ENCODE results near the gene RNF26. TPM values are rescaled to one million over a fixed set of nuclear protein-coding genes. Genes with fewer than 3 reads are reported as not detected.

RNF26 gene
- total RNA-seq, 1 donor from 2014 or later, result 19.4 TPM

DNA sequence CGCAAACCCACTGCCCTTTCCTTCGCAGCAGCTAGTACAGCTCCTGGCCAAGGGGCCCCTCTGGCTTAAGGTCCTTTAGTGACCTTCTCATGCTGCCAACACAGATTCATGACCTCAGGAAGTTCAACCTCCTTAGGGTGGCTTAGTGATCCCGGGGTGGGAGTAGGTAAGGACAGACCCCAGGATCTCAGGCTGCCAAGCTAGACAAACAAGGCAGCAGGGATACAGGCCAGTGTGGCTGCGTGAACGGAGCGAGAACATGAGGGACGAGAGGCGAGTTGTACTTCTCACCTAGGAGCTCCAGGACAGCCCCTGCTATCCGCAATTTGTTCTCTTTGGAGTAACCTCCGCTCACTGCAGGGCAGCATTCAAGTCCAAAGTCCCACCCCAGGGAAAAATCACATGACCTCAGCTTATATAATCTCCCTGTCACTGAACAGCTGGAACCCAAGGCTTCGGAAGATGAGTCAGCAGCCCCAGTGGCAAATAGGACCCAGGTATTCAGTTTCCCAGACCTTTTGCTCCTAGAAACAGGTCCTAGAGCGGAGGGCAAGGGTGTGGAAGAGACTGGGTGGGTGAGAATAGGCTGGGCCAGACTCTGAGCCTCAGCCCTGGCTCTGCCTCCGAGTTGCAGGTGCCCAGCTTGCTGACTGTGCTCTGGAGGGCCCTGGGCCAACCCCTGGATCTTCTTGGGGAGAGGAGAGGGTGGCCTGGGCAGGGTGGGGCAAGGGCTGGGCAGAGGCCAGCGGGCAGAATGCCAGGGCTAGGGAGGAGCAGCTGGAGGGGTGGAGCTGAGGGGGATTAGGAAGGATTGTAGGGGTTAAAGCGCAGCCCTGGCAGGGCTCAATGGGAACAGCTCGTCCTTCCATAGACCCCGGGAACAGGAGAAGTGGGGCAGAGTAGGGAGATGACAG lies 34.1 kb downstream of the RNF26 start:
- DNase-seq (ENCODE audit: extremely low read depth, low read depth, low spot score), result no peak

DNA sequence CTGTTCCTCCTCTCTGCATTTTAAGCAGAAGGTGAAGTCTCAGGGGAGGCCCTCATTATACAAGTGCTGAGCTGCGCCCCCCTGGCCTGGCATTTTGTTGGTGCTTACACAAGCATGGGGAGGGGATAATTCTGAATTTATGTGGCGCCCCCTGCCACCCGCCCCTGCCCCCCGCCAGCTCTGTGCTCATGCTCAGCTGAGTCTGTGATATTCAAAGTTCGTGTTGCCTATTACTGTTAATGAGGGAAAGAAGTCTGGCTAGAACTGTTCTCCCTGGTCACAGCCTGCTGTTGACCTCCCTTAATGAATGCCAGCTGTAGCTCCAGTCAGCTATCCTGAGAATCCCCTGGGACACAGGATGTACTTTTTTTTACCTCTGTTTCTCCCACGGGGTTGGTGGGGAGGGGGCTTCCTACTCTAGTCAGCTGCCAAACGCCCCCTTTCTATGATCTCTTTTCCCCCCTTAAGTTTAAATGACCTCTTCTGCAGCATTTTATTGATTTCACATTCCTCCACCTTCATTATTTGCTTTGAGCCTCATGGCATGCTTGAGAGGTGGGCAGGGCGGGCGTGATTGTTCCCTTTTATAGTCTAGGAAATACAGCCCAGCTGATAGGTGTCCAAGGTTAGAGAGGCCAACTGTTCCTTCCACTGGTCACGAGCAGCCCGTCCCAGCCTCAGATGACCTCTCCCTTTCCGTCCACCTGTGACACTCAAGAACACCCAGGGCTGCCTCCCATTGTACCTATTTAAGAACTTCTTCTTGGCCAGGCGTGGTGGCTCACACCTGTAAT lies 35.0 kb downstream of the RNF26 start:
- DNase-seq (ENCODE audit: extremely low read depth, low read depth, low spot score), result no peak

DNA sequence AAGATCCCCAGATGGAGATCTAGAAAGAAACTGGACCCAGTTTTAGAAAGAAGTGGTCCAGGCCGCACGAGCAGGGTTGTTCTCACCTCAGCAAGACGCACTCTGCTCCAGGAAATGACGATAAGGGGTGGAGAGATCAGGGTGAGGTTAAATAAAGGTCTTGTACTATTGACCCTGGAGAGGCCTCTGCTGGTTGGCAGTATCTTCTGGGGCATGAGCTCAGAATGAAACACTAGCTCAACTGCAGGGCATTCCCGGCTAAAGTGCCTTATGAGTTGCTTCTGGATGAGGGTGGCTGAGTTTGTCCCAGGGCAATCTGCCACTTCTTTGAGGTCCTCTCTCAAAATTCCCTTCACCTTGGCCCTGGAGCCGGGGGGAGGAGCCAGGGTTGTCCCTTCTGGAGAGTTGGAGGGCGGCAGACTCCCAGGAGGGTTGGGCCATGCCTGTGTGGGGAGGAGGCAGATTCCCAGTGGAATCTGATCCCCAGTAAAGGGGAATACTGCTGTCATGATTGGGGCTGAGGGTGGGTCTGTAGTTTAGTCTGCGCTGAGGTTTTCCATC lies 36.2 kb downstream of the RNF26 start:
- no peak for DNase-seq (ENCODE audit: extremely low read depth, low read depth, low spot score)

DNA sequence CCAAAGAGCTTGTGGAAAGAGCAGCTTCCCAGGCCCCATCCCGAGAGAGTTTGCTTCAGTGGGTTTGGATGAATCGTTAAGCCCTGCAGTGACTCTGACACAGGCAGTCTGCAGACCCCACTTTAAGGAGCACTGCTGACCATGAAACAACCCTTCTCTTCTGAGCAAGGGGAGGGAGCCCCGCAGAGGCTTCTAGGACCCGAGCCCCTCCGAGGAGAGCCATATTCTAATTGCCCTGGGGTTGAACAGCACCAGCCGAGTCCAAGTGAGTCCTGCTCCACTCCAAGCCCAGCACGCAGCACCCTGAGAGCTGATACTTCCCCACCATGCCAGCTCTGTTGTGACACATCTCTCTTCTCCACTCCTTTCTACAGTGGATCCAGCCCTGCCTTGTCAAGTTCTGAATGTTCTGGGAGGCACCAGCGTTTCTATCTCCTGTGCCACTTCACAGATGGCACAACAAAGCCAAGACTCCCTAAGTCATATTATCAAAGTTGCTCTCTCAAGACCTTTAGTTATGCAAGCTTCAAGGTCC lies 36.8 kb downstream of the RNF26 start:
- DNase-seq (ENCODE audit: extremely low read depth, low read depth, low spot score), result no peak

DNA sequence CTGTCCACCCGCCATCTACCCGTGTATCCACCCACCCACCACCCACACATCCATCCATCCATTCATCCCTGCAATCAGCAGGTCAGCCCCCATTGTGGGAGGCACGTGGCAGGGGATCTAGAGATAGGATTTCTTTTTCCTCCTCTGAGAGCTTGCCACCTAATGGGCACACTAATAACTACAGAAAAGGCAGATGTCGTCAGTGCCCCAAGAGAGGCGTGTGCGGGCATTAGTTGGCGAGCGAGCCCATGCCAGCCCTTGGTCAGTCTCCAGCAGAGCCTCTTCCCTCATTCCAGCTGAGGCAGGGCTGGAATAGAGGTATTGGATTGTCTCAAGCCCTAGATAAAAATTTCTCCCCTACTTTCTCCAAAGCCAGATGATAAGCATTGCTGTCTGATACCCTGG lies 37.5 kb downstream of the RNF26 start:
- no peak for DNase-seq (ENCODE audit: extremely low read depth, low read depth, low spot score)

DNA sequence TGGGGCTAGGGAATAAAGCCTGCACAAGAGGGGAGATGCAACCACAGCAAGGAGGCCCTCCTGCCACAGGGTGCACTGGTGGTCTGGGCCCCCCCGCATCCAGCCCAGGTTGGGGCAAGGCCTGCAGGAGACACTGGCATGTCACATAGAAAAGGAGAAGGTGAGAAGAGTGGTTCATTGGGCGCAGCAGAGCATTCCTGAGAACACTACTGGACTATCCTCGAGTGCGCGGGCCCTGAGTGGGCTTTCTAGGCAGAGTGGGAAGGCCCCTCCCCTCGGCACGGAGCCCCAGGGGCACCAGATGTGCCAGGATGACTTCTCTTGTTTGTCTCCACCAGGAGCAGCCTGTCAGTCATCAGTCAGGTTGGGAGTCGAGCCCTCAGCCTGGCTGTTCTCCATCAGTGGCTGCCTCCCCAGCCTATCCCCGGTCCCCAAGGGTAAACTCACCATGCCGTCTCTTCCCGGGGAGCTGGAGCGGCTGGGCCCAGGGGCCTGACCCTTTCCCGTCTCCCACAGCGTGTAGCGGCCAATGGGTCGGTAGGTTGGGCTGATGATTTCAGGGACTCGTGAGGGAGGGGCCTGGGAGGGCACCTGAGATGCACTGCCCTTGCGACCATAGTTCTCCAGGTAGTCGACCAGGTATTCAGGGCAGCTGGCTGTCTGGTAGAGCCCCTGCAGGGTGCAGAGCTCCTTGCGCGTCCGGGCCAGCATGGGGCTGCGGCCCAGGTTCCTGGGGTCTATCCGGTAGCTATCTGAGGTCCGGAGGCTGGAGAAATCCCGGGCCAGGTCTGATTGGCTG lies 38.1 kb downstream of the RNF26 start:
- DNase-seq (ENCODE audit: extremely low read depth, low read depth, low spot score), result no peak

DNA sequence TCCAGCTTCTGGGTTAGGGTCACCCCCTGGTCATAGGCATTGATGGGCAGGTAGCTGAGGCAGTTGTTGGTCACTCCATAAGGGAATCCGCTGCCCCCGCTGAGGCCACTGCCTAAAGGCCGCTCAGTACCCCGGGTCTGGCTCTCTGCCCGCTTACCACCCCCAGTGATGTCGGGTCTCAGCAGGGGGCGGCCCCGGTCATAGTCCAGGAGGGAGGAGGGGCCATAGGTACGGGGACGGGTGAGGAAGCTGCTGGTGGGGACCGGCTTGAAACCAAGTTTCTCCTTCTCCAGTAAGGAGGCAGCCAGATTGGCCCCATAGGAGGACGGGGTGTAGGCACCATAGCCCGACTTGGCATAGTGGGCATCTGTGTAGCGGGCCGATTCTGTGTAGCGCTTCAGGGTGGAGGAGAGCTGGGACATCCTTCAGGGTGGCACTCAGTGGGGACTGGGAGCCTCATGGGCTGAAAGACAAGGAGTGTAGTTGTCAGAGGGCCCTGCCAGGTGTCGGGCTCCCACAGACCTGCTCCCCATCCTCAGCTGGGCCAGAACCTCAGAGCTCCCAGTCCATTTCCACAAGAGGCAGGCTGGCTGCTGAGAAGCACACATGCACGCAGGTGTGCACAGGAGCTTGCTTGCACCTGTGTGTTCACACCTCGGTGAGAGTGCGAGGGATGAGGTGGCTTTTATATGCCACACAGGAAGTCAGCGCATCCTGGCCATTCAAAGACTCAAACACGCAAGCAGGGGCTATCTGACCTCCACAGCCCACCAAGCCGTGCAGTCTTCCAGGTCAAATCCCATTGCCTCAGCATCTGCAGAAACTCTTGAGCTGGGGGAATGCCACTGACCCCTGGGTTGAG lies 39.0 kb downstream of the RNF26 start:
- no peak for DNase-seq (ENCODE audit: extremely low read depth, low read depth, low spot score)

DNA sequence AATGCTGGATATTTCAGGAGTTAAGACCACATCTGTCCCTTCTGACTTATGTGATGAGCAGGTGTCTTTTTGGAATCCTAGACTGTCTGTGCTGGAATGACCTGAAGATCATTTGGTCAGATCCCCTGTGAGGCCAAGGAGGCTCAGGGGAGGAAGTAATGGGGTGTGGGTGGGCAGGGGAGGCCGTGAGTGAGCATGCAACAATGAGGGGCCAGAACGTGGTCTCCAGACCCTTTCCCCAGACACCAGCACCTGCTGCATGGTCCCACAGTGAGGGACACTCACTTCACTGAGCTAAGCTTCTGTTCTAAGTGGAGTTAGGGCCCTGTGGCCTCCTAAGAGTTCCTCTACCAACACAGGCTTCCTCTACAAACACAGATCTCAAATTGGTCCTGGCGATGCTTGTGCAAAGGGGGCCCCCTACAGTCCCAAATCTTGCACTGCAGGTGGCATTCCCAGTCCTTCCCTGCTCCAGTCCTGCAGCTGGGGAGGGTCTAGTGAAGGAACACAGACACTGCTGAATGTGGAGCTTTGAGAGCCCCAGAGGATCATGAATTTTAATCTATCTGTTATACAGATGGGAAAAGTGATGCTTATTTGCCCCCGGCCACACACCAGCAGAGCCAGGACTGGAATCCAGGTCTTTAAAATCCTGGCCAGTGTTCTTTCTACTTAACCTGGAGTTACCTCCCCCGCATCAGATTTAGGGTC lies 39.7 kb downstream of the RNF26 start:
- peak; percentile 29 for DNase-seq (ENCODE audit: extremely low read depth, low read depth, low spot score)

DNA sequence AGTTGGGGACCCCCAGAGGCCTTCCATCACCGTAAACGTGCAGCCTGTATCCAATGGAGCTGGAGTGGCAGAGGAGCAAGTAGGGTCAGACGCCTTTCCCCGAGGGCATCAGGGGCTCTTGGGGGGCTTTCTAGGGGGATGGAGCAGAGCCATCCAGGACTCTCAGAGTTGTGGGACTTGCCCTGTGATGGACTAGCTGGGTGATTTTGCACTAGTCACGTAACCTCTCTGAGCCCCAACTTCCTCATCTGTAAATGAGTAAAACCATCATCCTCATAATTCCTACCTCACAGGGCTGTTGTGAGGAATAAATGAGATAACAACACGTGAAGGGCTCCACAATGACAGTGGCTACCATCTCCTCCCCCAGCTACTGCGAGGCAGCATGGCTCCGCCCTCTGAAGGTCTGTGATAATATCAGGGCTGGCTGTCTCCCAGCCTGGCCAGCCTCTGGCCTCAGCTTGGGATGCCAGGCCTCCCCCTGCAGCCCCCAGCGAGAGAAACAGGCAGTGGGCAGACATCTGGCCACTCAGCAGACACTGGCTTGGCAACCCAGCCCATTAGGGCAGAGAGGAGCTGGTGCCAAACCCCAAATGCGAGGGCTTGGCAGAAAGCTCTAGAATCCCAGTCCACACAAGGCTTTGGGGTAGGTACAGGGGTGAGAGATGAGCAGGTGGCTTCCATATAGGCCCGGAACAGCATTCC lies 40.5 kb downstream of the RNF26 start:
- no peak for DNase-seq (ENCODE audit: extremely low read depth, low read depth, low spot score)

DNA sequence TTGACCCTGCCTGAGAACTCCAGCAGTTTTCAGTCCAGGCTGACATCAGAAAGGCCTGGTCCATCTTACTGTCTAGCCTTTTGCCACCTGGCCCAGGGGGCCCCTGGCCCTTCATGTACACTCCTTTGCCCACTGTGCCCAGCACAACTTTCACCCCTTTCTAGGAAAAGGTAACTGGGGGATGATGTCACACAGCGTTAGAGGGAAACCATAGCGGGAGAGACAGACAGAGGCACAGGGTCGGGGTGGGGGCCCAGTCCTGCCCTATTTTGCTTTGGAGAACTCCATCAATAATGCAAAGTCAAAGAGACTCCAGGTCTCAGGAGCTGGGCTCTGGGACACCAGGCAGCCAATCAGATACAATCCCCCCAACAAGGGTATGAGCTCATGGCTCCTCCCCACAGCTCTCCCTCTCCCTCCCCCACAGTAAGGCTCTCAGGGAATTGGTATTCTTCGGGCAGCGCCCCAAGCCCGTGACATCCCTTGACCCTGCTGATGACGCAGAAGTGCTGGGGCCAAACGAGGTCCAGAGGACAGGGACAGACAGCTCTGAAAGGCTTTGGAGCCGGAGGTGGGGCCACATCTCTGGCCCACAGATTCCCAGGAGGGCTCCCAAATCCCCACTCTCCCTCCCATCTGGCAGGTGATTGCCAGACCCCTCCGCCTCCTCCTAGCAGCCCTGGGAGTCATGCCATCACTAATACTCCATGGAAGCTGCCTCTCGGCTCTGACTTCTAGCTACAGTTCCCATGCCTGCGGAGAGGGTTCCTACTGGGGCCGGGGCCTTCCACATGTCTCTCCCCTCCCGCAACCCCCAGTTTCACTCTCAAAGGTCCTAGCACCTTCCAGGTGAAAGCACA lies 41.2 kb downstream of the RNF26 start:
- DNase-seq (ENCODE audit: extremely low read depth, low read depth, low spot score), result no peak

DNA sequence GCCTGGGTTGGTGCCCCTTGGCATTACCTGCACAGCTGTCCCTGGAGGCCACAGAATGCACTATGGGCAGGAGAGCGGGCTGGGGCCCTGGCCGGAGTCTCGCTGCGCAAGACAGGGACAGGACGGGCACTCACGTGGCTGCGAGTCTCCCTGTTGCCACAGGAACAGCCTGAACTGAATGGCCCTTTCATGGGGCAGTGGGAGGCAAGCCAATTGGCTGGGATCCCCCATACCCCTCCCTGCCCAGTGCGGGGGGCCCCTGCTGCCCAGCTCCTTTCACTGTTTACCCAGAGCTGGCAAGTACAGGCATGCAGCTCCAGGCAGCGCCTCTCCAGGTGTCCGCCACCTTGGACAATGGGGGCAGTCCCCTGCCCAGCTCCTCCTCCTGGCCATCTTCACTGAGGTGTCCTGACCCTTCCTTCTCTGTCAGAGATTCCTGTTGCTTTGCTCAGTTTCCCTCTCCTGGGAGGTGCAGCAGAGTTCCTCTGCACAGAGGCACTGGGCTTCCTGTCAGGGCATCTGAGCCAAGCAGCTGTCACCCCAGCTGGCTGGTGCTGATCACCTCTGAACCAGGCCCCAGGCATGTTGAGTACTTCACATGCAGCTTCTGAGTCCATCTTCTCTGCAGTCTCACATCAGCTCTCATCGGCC lies 42.0 kb downstream of the RNF26 start:
- no peak for DNase-seq (ENCODE audit: extremely low read depth, low read depth, low spot score)

DNA sequence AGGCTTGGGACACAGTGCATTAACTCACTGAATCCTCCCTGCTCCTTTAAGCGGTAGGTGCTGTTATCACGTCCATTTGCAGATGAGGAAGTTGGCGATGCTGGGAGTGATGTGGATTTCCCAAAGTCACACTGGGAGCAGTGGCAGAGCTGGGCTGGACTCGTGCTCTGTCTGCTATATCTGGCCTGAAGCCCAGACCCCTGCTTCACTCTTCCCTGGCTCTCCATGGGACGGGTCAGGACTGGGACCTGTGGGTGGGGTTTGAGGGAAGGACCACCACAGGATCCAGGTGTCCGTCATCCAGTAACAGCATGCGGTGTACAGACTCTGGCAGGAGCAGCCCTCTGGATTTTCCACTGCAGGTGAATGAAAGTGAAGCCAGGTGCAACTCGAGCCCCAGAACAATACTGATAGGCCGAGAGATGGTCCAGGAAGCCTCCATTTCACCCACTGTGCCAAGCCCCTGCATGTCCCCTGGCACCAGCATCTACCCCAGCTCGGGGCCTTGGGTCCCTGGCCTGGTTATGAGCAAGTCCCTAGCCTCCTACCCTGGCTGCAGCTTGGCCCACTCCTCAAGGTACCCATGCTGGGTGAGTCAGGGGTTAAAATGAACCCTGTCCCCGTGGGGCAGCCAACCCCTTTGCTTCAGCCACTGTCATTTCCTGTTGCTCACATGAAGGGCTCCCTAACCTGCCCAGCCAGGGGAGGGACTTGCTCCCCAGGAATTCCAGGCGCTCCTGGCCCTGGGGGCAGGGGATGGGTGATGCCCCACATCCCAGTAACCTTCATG lies 43.0 kb downstream of the RNF26 start:
- no peak for DNase-seq (ENCODE audit: extremely low read depth, low read depth, low spot score)

DNA sequence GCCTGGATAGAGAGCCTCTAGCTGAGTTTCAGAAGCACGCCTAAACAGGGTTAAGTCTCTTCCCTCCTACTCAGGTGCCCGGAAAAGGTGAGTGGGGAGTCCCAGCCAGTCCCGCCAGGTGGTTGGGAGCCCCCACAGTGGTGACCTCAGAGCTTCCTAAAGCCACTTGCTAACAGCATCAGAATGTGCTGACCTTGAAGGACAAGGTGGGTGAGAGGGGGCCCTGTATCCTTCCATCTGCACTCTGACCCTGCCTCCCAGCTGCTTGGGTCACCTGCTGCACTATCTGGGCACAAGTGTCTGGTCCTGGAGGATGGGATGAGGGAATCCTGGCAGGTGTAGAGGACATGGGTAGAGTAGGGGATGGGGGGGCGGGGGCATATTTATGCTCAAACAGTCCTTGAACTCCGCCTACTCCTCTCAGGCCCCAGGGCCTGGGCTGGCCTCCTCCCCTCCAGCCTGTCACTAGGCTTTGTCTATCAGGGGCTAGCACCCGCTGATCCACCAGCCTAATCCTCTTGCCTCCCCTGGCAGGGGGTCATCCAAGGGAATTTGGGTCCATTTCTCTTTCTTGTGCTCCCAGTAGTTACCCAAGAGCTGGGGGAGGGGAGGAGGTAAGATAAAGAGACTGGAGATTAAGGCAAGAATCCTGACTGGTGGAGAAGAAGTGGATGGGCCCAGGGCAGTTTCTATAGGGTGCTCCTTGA lies 43.8 kb downstream of the RNF26 start:
- no peak for DNase-seq (ENCODE audit: extremely low read depth, low read depth, low spot score)

DNA sequence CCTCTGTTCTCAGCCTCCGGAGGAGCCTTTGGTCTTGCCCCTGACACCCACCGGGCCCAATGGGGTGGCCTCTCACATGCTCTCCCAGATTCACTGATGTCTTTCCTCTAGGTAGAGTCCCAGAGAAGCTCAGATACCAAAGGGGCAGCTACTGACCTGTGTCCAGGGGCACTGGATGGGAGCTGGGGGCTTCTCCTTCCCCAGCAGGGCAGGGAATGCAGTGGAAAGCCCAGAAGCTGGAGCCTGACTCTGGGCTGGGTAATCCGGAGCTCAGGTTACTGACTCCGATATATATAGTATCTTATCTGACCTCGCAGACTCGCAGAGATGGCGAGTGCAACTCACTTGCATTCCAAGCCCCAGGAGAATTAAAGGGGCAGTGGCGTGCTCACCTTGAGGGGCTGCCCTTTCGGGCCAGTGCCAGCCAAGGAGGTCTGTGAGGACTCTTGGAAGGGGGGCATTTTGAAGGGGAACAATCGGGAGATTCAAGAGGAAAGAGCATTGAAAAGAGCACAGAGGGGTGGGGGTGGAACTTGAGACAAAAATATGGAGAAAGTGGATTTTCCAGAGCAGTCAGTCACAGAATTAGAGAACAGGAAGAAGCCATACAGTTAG lies 44.6 kb downstream of the RNF26 start:
- no peak for DNase-seq (ENCODE audit: extremely low read depth, low read depth, low spot score)
